H1 (cell line): ENCODE measurements around the gene UBE4A. TPM values are rescaled to one million over a fixed set of nuclear protein-coding genes. Genes with fewer than 3 reads are reported as not detected.

Source experiments
- CTCF ChIA-PET: fragments of 300-600 bp; sonication (Branson Sonifier 250); formaldehyde crosslinking; loops from one replicate; lab custom pipeline; 2021; ENCODE audit not compliant: partially characterized antibody; lab: Charles Lee
- POLR2A ChIA-PET: fragments of 300-600 bp; sonication (Branson Sonifier 250); formaldehyde crosslinking; loops from one replicate; lab custom pipeline; 2021; ENCODE audit warnings: inconsistent platforms; ENCODE audit not compliant: partially characterized antibody; lab: Charles Lee
- DNase-seq, 2 experiments: peaks; one replicate each; pipeline versions ENCODE4 v3.0.0 to v3.0.0-alpha.2; 2010 to 2022; ENCODE audit warnings: low spot score in 2 of 2, low read depth in 1 of 2, mixed read lengths in 1 of 2
- FAIRE-seq: peaks from 2 replicates; lab custom pipeline; 2011; peaks lifted over from hg19 to GRCh38; lab: Jason Lieb, UNC
- H2AFZ ChIP-seq: 2 replicates; pipeline ENCODE4 v1.8.1; 2012; ENCODE audit warnings: low read length, inconsistent platforms
- H2AK5ac ChIP-seq: 2 replicates; pipeline ENCODE4 v1.6.1; 2013; ENCODE audit warnings: low read depth, low read length
- H2BK120ac ChIP-seq: replicated peaks from 2 replicates; pipeline ENCODE3; 2013; ENCODE audit warnings: low read depth, low read length, inconsistent platforms
- H2BK12ac ChIP-seq: 2 replicates; pipeline ENCODE4 v1.6.1; 2013; ENCODE audit warnings: low read depth, low read length
- H2BK15ac ChIP-seq: 2 replicates; pipeline ENCODE4 v1.6.1; 2013; ENCODE audit warnings: low read length
- H2BK20ac ChIP-seq: 2 replicates; pipeline ENCODE4 v1.6.1; 2013; ENCODE audit warnings: low read length
- H2BK5ac ChIP-seq: 2 replicates; pipeline ENCODE4 v1.6.1; 2013; ENCODE audit warnings: low read depth, low read length
- H3K14ac ChIP-seq: 2 replicates; pipeline ENCODE4 v1.6.1; 2013; ENCODE audit warnings: inconsistent platforms; ENCODE audit not compliant: insufficient read length
- H3K18ac ChIP-seq: 2 replicates; pipeline ENCODE4 v1.6.1; 2013; ENCODE audit warnings: low read length; ENCODE audit errors: extremely low read depth
- H3K23ac ChIP-seq: 2 replicates; pipeline ENCODE4 v1.6.1; 2013; ENCODE audit warnings: inconsistent platforms; ENCODE audit not compliant: insufficient read length
- H3K23me2 ChIP-seq: 2 replicates; pipeline ENCODE4 v1.6.1; 2013; ENCODE audit warnings: low read depth, low read length
- H3K27ac ChIP-seq: 2 replicates; pipeline ENCODE4 v1.6.1; 2011; ENCODE audit warnings: low read depth, low read length, inconsistent platforms
- H3K27me3 ChIP-seq, 4 experiments: replicated peaks in 1 of 4; 1 replicate in 1 of 4; 2 replicates in 3 of 4; pipeline versions ENCODE4 v1.6.1 to v1.8.1; 2011 to 2013; ENCODE audit warnings: low read length in 3 of 4, mild to moderate bottlenecking in 3 of 4, inconsistent platforms in 2 of 4, mixed read lengths in 2 of 4, moderate library complexity in 1 of 4; ENCODE audit not compliant: control insufficient read depth in 3 of 4, insufficient read depth in 3 of 4; ENCODE audit errors: extremely low read depth in 1 of 4
- H3K36me3 ChIP-seq, 4 experiments: 2 replicates each; pipeline versions ENCODE4 v1.6.1 to v1.8.1; 2011 to 2013; ENCODE audit warnings: mild to moderate bottlenecking in 4 of 4, low read length in 3 of 4, moderate library complexity in 2 of 4, control low read depth in 1 of 4, inconsistent platforms in 1 of 4; ENCODE audit not compliant: insufficient read depth in 4 of 4, control insufficient read depth in 2 of 4
- H3K4ac ChIP-seq: replicated peaks from 2 replicates; pipeline ENCODE3; 2013; ENCODE audit warnings: low read length, low read depth, mixed read lengths, inconsistent platforms; ENCODE audit not compliant: insufficient read length
- H3K4me1 ChIP-seq, 4 experiments: replicated peaks in 1 of 4; 1 replicate in 1 of 4; 2 replicates in 3 of 4; pipeline versions ENCODE4 v1.6.1 to v1.8.1; 2011 to 2013; ENCODE audit warnings: low read length in 3 of 4, inconsistent platforms in 2 of 4, mixed read lengths in 1 of 4; ENCODE audit not compliant: insufficient read depth in 4 of 4, control insufficient read depth in 3 of 4
- H3K4me2 ChIP-seq, 2 experiments: 2 replicates each; pipeline versions ENCODE4 v1.6.1 to v1.8.1; 2011 to 2013; ENCODE audit warnings: low read depth in 2 of 2, low read length in 2 of 2, control low read depth in 1 of 2, inconsistent platforms in 1 of 2, mild to moderate bottlenecking in 1 of 2; ENCODE audit not compliant: insufficient read depth in 1 of 2
- H3K4me3 ChIP-seq, 4 experiments: fragments of 200-600, 300-600 bp in 1 of 4; sonication (generic), shearing (Covaris generic), sonication (Bioruptor Twin) in 1 of 4; 2 replicates each; pipeline versions ENCODE4 v1.5.1 to v1.8.1; 2011 to 2016; ENCODE audit warnings: low read length in 4 of 4, low read depth in 3 of 4, control low read depth in 2 of 4, inconsistent platforms in 2 of 4, mild to moderate bottlenecking in 2 of 4, mixed read lengths in 1 of 4, moderate library complexity in 1 of 4; ENCODE audit not compliant: insufficient read depth in 2 of 4; ENCODE audit errors: extremely low read depth in 1 of 4
- H3K56ac ChIP-seq: replicated peaks from 2 replicates; pipeline ENCODE3; 2013; ENCODE audit warnings: low read depth, mild to moderate bottlenecking, mixed read lengths, low read length, inconsistent platforms; ENCODE audit not compliant: insufficient read length
- H3K79me1 ChIP-seq: 2 replicates; pipeline ENCODE4 v1.6.1; 2013; ENCODE audit warnings: low read depth, low read length, control low read depth
- H3K79me2 ChIP-seq, 2 experiments: 2 replicates each; pipeline versions ENCODE4 v1.6.1 to v1.8.1; 2012 to 2013; ENCODE audit warnings: low read length in 2 of 2, mild to moderate bottlenecking in 2 of 2, inconsistent platforms in 1 of 2; ENCODE audit not compliant: insufficient read depth in 2 of 2, control insufficient read depth in 1 of 2
- H3K9ac ChIP-seq, 4 experiments: replicated peaks in 1 of 4; 1 replicate in 1 of 4; 2 replicates in 3 of 4; pipeline versions ENCODE4 v1.6.1 to v1.8.1; 2011 to 2013; ENCODE audit warnings: low read depth in 3 of 4, low read length in 3 of 4, control low read depth in 2 of 4, mild to moderate bottlenecking in 2 of 4, moderate library complexity in 2 of 4, inconsistent platforms in 1 of 4; ENCODE audit errors: extremely low read depth in 1 of 4
- H3K9me3 ChIP-seq, 2 experiments: 2 replicates each; pipeline versions ENCODE4 v1.6.1 to v1.8.1; 2012 to 2013; ENCODE audit warnings: mild to moderate bottlenecking in 2 of 2, moderate library complexity in 2 of 2, control low read depth in 1 of 2, inconsistent platforms in 1 of 2, low read depth in 1 of 2, low read length in 1 of 2, mixed read lengths in 1 of 2; ENCODE audit not compliant: insufficient read depth in 2 of 2
- H4K20me1 ChIP-seq, 2 experiments: replicated peaks in 1 of 2; 2 replicates each; pipeline versions ENCODE3 to v1.8.1; 2011 to 2013; ENCODE audit warnings: inconsistent platforms in 2 of 2, low read length in 2 of 2, mild to moderate bottlenecking in 1 of 2; ENCODE audit not compliant: insufficient read depth in 2 of 2, control insufficient read depth in 1 of 2
- H4K5ac ChIP-seq: 2 replicates; pipeline ENCODE4 v1.6.1; 2013; ENCODE audit warnings: low read length, low read depth, mixed read lengths, inconsistent platforms; ENCODE audit not compliant: insufficient read length
- H4K8ac ChIP-seq: 2 replicates; pipeline ENCODE4 v1.8.0; 2013; ENCODE audit warnings: mild to moderate bottlenecking, moderate library complexity, low read length, inconsistent platforms; ENCODE audit not compliant: insufficient read depth; ENCODE audit errors: extremely low read depth
- H4K91ac ChIP-seq: replicated peaks from 2 replicates; pipeline ENCODE3; 2013; ENCODE audit warnings: low read length, mixed read lengths, inconsistent platforms; ENCODE audit not compliant: insufficient read length
- BCL11A ChIP-seq, 2 experiments: IDR thresholded peaks; one replicate each; pipeline ENCODE4 v1.6.1; 2011; ENCODE audit warnings: low read depth in 2 of 2, low read length in 2 of 2, mild to moderate bottlenecking in 2 of 2
- BRCA1 ChIP-seq: IDR thresholded peaks from 2 replicates; pipeline ENCODE4 v1.6.1; 2012; ENCODE audit warnings: low read depth, low read length, improper control_type of control experiment
- CBX5 ChIP-seq: fragments of 300-800, 300-1000 bp; sonication (generic); IDR thresholded peaks from 2 replicates; pipeline ENCODE4 v1.7.1; 2016; ENCODE audit warnings: antibody characterized with exemption, low read length, low read depth
- CEBPB ChIP-seq: IDR thresholded peaks from 2 replicates; pipeline ENCODE4 v1.6.1; 2012; ENCODE audit warnings: low read depth, low read length
- CHD2 ChIP-seq: IDR thresholded peaks from 2 replicates; pipeline ENCODE4 v1.6.1; 2012; ENCODE audit warnings: low read length, improper control_type of control experiment
- HDAC6 ChIP-seq: IDR thresholded peaks from one replicate; pipeline ENCODE4 v1.7.1; 2012; ENCODE audit warnings: low read depth, mild to moderate bottlenecking, inconsistent platforms, low read length, moderate library complexity
- MAFK ChIP-seq: IDR thresholded peaks from 2 replicates; pipeline ENCODE4 v1.6.1; 2012; ENCODE audit warnings: low read depth, mild to moderate bottlenecking, improper control_type of control experiment, low read length
- POLR2A ChIP-seq, 2 experiments: IDR thresholded peaks; 1 replicate in 1 of 2; 2 replicates in 1 of 2; pipeline ENCODE4 v1.6.1; 2011; ENCODE audit warnings: low read depth in 2 of 2, low read length in 2 of 2, mild to moderate bottlenecking in 2 of 2; ENCODE audit errors: control extremely low read depth in 1 of 2
- POLR2AphosphoS5 ChIP-seq: IDR thresholded peaks from 2 replicates; pipeline ENCODE4 v1.6.1; 2011; ENCODE audit warnings: low read depth, low read length
- RNF2 ChIP-seq: fragments of 200-900, 300-1000 bp; sonication (generic); IDR thresholded peaks from 2 replicates; pipeline ENCODE4 v1.7.1; 2016; ENCODE audit warnings: borderline replicate concordance, low read depth, mild to moderate bottlenecking, antibody characterized with exemption, low read length; ENCODE audit not compliant: poor library complexity, severe bottlenecking; ENCODE audit errors: missing control alignments
- SAP30 ChIP-seq: fragments of 300-600 bp; sonication (generic); IDR thresholded peaks from 2 replicates; pipeline ENCODE4 v1.7.1; 2012; ENCODE audit warnings: low read length, moderate library complexity, mild to moderate bottlenecking, inconsistent platforms; ENCODE audit not compliant: insufficient read depth, insufficient replicate concordance
- SIX5 ChIP-seq: IDR thresholded peaks from 2 replicates; pipeline ENCODE4 v1.6.1; 2011; ENCODE audit warnings: mild to moderate bottlenecking, low read depth, low read length
- TCF12 ChIP-seq: IDR thresholded peaks from 2 replicates; pipeline ENCODE4 v1.6.1; 2011; ENCODE audit warnings: low read depth, mild to moderate bottlenecking, low read length
- ZNF274 ChIP-seq: IDR thresholded peaks from 2 replicates; pipeline ENCODE4 v1.7.0; 2012; ENCODE audit warnings: low read length, borderline replicate concordance; ENCODE audit errors: extremely low read depth
- WGBS, 2 experiments: shearing (Covaris generic) in 1 of 2; methylation state at CpG; one replicate each; pipeline versions ENCODE4 v1.1.6 to v1.1.7; 2013 to 2015; ENCODE audit warnings: low lambda C conversion rate in 2 of 2, mixed read lengths in 2 of 2, inconsistent platforms in 1 of 2, low coverage in 1 of 2, missing lambda C conversion rate in 1 of 2; ENCODE audit not compliant: insufficient replicate concordance in 2 of 2, insufficient coverage in 1 of 2, insufficient read length in 1 of 2; ENCODE audit errors: extremely low coverage in 1 of 2, missing lambda C conversion rate in 1 of 2; 5-methylcytosine and 5-hydroxymethylcytosine counted together
- polyA plus RNA-seq, 7 experiments: library from polyadenylated mRNA; depleted of rRNA in 3 of 7; stranded (reverse) in 5 of 7; unstranded in 2 of 7; fragments of >200 nt in 5 of 7; fragments of 200-250 nt in 2 of 7; gene quantifications; 1 replicate in 5 of 7; 2 replicates in 1 of 7; 4 replicates in 1 of 7; pipeline versions ENCODE4 v1.2.1 to v1.2.3, GENCODE V29; 2011 to 2013; ENCODE audit warnings: missing spikeins in 2 of 7, mixed read lengths in 2 of 7
- total RNA-seq: library from RNA; stranded (reverse); fragmentation: NEBNext Ultra II Directional; extraction: Animal tissue kit (Norgen Biotek cat#: 25700); gene quantifications from 2 replicates; pipeline ENCODE4 v1.2.1, GENCODE V29; 2021
- TF ChIP-seq, protein P1 (sequence below): IDR thresholded peaks from 2 replicates; pipeline ENCODE4 v1.6.1; 2011; ENCODE audit warnings: low read length, improper control_type of control experiment

The UBE4A gene
- total and polyA plus RNA-seq, 2 of the 8 experiments (the other 6 are each of a cell fraction or from before 2014, with no cell fraction given) = 11.3 to 34.5 TPM

DNA sequence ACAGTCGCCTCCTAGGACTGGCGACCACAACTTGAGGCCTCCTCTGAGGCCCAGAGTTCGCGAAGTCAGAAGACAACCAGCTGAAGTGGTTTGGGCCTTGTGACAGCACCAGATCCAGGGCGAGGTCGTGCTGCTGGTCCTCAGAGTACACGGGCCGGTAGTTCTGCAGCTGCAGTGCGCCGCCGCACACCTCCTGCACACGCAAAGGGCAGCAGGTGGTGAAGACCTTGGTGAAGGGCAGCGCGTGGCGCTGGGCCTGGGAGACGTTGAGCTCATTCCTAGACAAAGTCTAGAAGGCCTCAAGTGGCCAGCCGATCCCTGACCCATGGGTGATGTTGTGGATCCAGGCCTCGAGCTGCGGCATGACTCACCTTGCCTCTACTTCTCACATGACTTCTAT is 36.7 kb upstream of the UBE4A start:
- 94% methylated on average over 19 of the region's 19 CpGs; no CpG with 5 or more reads in 1 of the 2 experiments for WGBS, 2 experiments
- H3K27me3 ChIP-seq = no peaks in the 10 kb centered on the region
- no peak overlapping the region for H3K4me2 ChIP-seq
- H2AFZ ChIP-seq = no peak overlapping the region
- no peak for DNase-seq
- no peaks in the 10 kb centered on the region for H4K20me1 ChIP-seq
- no peak overlapping the region for H3K9ac ChIP-seq
- no peak overlapping the region for H2AK5ac ChIP-seq
- no peaks in the 10 kb centered on the region for H3K9me3 ChIP-seq
- no peak overlapping the region for H2BK15ac ChIP-seq
- H3K4ac ChIP-seq = no peak overlapping the region
- no peak overlapping the region for H3K14ac ChIP-seq
- ChIA-PET POLR2A (no interaction called here), CTCF (interaction anchor here (0.8 kb wide), 1 partner anchor 17 kb away, joined by 3 read pairs; no protein-coding TSS in a partner anchor)
- no peak overlapping the region for H3K18ac ChIP-seq
- no peak overlapping the region for H4K8ac ChIP-seq
- no peak for FAIRE-seq
- H3K27ac ChIP-seq = no peak overlapping the region
- peak overlapping the region; percentile 30 for H4K91ac ChIP-seq
- H2BK120ac ChIP-seq = no peak overlapping the region
- no peak overlapping the region for H3K23ac ChIP-seq
- no peaks in the 10 kb centered on the region for H3K79me2 ChIP-seq
- no peak overlapping the region for H3K56ac ChIP-seq
- H2BK20ac ChIP-seq = no peak overlapping the region
- H3K36me3 ChIP-seq = no peaks in the 10 kb centered on the region
- no peaks in the 10 kb centered on the region for H3K79me1 ChIP-seq
- no peak overlapping the region for H3K4me3 ChIP-seq
- H4K5ac ChIP-seq = no peak overlapping the region
- H2BK12ac ChIP-seq = no peak overlapping the region
- no peak overlapping the region for H2BK5ac ChIP-seq
- H3K23me2 ChIP-seq = no peaks in the 10 kb centered on the region
- H3K4me1 ChIP-seq = no peaks in the 10 kb centered on the region
- TF ChIP-seq BCL11A (IDR thresholded peaks at IDR 0.05; ENCODE audit: low read depth in 2 of 2, low read length in 2 of 2) = no peak
- no peak for TF ChIP-seq MAFK
- TF ChIP-seq SIX5 = no peak
- no peak for TF ChIP-seq BRCA1
- no peak for TF ChIP-seq CBX5
- TF ChIP-seq POLR2A (IDR thresholded peaks at IDR 0.05; ENCODE audit: control extremely low read depth in 1 of 2, low read depth in 2 of 2, low read length in 2 of 2) = no peak
- TF ChIP-seq ZNF274 = no peak
- TF ChIP-seq, protein P1, sequence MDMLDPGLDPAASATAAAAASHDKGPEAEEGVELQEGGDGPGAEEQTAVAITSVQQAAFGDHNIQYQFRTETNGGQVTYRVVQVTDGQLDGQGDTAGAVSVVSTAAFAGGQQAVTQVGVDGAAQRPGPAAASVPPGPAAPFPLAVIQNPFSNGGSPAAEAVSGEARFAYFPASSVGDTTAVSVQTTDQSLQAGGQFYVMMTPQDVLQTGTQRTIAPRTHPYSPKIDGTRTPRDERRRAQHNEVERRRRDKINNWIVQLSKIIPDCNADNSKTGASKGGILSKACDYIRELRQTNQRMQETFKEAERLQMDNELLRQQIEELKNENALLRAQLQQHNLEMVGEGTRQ = no peak
- TF ChIP-seq POLR2AphosphoS5 = no peak
- TF ChIP-seq HDAC6 = no peak
- TF ChIP-seq TCF12 = no peak
- no peak for TF ChIP-seq SAP30
- no peak for TF ChIP-seq CEBPB
- no peak for TF ChIP-seq RNF2
- no peak for TF ChIP-seq CHD2
